Hippocampal formation (tissue), 2 donors: ENCODE measurements around the gene LSM12.

ENCODE experiments used
- DNase-seq, 2 donors: peaks; one replicate each; lab custom pipeline; 2025; lab: John Stamatoyannopoulos, UW

Gene LSM12

DNA sequence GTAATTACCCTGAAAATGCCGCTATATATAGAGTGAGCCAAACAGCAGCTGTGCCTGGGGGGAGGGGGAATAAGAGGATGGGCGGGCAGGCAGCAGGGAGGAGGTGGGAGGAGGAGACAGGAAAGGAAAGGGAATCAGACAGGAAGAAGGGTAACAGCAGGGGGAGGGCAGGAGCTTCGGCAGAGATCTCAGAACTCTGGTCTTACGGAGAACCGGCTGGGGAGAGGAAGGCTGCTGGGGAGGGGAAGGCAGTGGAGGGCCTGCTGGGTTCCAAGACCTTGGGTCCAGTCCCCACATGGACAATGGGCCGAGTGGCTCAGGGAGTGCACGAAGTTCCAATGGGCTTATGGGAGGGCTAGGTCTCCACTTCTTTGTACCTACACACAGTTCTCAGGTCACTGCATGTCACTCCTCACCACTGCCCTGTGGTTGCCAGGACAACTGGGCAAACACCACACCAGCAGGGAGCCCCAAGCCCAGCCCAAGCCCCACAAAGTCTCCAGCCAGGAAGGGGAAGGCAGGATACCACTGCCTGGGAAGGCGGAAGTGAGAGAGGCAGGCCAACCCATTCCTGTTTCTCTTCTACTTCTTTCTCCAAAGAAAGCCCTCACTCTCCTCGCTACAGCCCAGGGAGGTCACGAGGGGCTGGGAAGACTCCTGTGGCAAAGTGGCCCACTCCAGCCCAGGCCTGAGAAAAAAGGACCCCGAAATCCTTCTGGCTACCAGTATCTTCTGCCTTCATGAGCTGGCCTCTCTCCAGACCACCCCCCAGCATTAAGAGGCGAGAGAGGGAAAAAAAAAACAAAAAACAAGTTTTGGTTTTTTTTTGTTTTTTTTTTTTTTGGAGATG is 29.4 kb upstream of the LSM12 start:
- DNase-seq = peak; percentile 61 to 78

GRCh38 chr17:44095388-44095646 is 28.8 kb upstream of the LSM12 start:
- DNase-seq = no peak

GRCh38 chr17:44094701-44095387 is 28.4 kb upstream of the LSM12 start:
- no peak for DNase-seq

DNA sequence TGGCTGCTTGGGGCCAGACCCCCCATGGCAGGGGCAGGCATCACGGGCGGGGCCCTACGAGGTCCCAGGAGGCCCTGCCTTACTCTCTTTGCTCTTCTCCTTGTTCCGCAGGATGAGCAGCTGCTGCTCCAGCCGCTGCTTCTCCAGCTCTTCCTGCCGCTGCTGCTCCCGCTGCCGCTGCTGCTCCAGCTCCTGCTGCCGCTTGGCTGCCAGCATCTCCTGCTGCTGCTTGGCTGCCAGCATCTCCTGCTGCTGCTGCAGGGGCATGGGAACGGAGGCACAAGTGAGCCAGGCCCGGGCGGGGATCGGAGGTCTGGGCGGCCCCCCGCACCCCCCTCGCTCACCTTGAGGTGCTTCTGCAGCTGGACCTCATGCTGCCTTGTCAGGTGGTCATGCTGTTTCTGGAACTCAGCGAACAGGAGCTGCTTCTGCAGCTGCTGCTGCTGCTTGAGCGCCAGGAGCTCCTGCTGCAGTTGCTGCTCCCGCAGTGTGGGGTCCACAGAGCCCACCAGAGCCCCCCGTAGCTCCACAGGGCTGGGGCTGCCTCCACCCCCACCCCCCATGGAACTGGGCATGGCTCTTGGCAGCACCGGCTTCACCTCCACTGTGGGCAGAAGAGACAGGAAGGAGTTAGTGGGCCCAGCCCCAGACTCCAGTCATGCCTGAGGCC is 26.9 kb upstream of the LSM12 start:
- DNase-seq = no peak

DNA sequence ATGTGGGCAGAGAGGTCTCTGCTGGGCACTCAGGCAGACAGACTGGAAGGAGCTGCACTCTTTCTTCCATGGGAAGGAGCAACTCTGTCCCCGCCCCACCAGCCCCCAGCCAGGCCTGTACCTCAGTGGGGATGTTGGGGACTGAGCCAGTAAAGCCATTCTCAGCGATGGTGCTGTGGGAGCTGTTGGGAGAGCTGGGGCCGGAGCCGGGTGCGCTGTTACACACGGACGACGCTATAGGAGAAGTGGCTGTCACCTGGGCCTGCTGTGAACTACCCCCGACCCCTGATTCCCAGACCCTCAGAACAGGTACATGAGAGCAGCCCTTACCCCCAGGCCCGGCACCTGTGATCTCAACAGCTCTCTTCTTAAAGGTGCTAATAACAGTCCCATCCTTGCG is 25.6 kb upstream of the LSM12 start:
- DNase-seq = no peak

DNA sequence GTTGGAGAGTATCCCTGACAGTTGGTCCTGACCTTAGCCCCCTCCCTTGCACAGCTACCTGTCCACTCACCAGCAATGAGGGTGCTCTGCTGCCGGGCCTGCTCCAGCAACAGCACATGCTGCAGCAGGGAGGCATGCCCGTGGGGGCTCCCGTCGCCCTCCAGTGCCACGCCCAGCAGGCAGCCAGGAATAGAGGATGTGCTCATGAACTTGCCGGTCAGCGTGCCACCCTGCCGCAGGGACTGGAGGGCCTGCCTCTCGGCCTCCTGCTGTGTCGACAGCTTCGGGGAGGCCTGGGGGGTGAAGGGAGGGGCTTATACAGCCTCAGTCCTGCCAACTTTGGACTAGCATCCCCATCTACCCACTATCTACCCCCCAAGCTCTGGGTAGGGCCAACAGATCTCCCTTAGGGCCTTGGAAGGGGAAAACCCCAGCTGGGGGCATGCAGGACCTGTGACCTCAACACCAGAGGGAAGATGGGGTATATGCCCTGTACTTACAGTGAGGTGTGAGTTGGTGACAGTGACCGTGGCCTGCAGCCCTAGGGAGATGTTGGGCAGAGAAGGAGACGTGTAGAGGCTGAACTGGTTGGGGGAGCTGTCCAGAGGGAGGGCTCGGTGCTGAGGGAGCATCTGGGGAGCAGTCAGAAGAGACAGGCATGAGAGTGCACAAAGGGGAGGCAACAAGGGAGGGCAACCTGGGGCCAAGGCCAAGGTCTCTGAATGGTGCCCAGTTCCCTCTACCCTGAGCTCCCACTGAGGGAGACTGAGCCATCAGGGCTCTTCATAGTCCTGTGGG is 24.9 kb upstream of the LSM12 start:
- no peak for DNase-seq

- no peak for DNase-seq
Observed at GRCh38 chr17:44088254-44088653, 21.8 kb upstream of the LSM12 start.

GRCh38 chr17:44087319-44087718 is 20.8 kb upstream of the LSM12 start:
- no peak for DNase-seq

DNA sequence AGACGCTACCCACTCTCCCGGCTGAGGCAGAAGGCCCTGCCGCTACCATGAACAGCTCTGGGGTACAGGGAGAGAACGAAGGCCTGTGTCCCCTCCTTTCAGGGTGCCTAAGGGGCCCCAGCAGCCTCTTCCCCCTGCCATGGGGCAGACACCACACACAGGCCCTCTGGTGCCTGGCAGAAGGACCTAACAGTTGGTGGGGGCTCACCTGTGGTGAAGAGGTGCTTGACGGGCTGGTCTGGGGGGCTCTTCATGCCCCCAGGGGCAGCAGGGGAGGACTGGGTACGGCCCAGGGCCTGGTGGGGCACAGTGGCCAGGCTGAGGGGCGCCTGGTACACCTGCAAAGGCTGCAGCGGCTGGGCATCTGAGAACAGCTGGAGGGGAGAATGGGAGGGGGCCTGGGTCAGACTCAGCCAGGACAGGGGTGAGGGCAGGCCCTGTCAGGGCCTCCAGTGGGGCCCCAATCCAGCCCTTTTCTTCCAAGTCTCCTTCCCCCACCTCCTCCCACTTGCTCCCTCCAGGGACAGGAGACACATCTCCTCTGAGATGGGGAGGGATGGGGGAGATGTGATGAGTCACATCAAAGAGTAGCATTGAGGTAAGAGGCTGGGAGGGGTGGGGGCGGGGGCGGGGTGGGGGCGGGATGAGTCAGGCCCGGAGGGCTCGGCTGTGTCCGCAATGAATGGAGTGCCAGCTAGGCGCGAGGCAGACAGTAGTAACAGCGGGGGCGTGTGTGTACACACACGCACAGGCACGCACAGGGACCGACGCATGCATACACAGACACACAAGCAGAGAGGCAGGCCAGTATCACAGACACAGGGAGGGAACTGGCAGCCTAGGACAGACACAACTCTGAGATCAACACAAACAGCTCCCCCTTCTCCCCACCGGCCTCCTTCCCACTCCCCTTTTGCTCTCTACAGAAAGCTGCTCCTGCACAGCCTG is 20.2 kb upstream of the LSM12 start:
- no peak for DNase-seq

DNA sequence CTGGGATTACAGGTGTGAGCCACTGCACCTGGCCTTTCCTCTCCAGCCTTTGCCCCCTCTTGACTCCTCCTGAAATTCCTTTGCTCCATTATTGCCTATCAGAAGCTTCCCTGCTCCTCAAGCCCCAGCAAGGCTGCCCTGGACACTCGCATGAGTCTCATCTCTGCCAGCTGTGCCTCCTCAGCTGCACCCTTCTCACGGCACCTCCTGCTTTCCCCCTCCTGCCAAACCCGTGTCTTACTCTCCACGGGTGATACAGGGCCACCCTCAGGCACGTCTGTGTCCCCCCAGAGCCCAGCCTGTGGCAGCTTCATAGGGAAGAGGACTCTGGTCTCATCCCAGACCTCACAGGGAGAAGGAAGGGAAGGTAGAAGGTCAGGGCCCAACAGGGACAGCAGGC is 19.4 kb upstream of the LSM12 start:
- DNase-seq = no peak

- DNase-seq = no peak
Observed at GRCh38 chr17:44084921-44085320, 18.4 kb upstream of the LSM12 start.

DNA sequence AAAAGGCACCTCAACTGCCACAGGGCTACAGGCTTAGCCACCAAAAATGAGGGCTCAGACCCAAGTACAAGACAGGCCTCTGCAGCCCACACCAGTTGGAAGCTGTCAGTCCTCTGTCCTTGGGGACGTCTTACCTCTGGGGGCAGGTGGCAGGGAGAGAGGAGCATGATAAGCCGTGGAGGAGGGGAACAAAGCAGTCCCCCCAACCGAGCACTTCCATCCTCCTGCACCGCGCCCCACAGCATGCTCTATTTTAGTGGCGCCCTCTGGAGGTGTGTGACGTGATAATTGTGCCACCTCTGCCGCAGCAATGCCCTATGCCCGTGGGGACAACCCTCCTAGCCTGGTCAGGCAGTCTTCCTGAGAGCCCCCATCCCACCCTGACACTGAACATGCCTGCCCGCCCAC is 17.7 kb upstream of the LSM12 start:
- DNase-seq = no peak

GRCh38 chr17:44083250-44083849 is 16.9 kb upstream of the LSM12 start:
- DNase-seq = no peak

- no peak for DNase-seq
Observed at GRCh38 chr17:44082256-44082927, 15.9 kb upstream of the LSM12 start.

DNA sequence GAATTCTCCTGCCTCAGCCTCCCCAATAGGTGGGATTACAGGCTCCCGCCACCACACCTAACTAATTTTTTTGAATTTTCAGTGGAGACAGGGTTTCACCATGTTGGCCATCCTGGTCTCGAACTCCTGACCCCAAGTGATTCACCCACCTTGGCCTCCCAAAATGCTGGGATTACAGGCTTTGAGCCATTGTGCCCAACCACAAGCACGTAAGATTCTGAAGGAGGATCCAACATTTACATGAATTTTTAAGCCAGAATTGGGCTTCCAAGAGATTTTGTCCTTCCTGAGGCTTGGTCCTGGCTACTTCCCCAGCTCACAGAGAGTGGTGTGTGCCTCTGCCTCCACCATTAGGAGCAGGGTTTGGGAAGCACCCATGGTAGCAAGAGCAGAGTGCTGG is 15.2 kb upstream of the LSM12 start:
- DNase-seq = no peak

- no peak for DNase-seq
Observed at GRCh38 chr17:44079877-44080821, 13.7 kb upstream of the LSM12 start.

- DNase-seq = no peak
Observed at GRCh38 chr17:44078412-44078811, 11.9 kb upstream of the LSM12 start.

- DNase-seq = no peak
Observed at GRCh38 chr17:44077595-44077909, 11.1 kb upstream of the LSM12 start.
